ENCODE measurements around the gene GPC6.

The GPC6 gene

GRCh38 chr13:93386116-93386515, 159.5 kb downstream of the GPC6 start:
- DNase-seq: no peak

DNA sequence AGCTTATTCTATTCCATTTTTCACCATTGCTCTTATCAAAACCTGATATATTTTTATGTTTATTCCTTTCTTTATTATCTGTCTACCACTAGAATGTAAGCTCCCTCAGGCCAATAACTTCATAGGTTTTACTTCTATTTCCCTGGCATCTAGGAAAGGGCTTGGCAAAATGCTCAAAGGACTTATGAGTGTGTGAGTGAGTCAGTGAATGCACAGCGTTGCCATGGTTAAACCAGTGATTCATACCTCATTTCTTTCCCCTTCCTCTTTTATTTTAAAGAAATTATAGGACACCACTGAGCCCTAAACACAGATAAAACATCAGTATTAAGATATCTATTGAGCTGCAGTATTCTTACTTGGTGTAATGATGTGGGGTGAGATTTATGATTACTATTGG, 162.1 kb downstream of the GPC6 start:
- no peak for DNase-seq

DNA sequence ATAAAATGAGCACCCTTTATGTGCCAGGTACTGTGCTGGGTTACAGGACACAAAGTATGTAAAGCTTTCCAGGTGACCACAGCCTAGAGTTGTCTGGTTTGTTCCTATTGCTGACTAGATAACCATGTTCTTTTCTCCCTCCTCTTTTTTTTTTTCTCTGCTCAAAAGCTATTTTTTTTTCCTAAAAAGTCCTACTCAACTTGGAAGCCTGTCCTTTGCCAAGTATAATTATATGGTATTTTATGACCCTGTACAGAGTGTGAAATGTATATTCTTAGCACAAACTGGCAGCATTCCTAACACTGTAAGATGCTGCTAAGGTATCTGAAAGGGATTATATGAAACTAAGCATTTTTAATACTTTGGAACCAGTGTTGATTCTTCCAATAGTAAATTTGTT, 171.0 kb downstream of the GPC6 start:
- DNase-seq: no peak

- DNase-seq: no peak
These were observed 171.8 kb downstream of the GPC6 start for GRCh38 chr13:93398167-93399035.

DNA sequence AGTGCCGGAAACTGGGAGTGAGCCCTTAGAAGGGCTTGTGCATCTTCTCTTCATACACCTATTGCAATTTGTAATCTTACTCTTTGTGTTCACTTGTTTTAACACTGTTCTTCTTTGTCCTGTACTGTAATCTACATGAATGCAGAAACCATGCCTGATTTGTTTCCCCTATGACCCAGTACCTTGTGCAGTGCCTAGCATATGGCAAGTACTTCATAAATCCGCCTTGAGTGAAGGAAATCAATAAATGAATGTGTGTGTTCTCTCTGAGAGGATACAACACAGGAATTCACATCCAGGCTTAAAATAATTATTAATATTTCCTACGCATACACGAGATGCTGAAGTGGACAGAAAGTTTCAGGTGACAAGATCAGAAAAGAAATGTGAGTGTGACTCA, 172.6 kb downstream of the GPC6 start:
- no peak for DNase-seq

GRCh38 chr13:93406136-93406535, 179.5 kb downstream of the GPC6 start:
- DNase-seq: no peak

DNA sequence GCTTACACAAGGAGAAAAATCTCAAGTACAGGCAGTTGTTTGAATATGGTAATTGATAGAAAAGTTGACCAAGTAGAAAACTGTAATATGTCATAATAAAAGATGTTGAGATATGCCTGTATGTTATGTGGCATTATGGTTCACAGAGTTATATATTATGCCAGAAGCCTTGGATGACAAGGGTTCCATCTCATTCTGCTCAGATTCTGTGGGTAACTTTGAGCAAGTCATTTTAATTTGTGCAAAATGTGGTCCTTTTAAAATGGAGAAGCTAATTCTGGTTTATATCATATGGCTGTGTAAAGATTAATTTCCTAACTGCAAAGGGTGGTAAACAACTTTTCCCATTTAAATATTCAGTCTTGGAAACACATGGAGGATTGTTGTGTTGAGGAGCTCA, 180.9 kb downstream of the GPC6 start:
- DNase-seq: no peak

GRCh38 chr13:93409001-93409400, 182.4 kb downstream of the GPC6 start:
- no peak for DNase-seq

DNA sequence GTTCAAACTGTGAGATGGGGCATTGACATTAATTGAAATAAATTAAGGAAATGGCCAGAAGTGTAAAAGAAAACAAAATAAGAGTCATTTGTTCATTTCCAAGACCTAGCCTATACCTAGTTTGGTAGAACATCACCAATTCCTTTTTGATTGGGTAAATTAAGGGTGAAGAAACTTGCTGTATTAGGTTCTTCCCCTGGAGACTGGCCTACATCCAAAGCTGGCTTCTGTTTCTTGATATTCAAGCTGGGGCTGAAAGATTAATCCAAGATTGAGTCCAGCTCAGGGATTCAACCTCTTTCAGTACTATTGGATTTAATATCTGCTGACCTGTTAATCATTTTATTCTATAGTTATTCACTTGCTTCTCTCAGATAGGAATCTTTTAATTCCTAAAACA, 183.2 kb downstream of the GPC6 start:
- DNase-seq: no peak

DNA sequence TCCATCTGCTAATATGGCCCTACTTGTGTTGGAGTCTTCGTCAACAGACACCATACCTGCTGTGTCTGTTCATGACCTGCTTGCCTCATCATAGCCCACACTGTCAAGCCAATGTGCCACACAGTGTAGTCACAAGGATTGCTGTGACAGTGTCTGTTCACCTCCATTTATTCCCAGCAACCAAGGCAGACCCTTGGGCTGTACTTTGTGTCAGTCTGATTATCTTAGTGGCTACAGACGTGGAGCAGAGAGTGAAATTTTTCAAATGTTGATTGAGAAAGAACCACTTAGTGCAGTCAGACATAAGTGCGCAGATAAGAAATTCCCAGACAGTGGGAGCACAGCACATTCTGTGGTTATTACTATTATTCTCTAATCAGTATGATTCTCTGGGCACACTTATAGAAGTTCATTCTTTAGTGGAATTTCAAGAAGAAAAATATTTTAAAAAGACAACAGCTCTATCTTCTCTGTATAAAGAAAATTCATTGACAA, 184.6 kb downstream of the GPC6 start:
- DNase-seq: no peak

DNA sequence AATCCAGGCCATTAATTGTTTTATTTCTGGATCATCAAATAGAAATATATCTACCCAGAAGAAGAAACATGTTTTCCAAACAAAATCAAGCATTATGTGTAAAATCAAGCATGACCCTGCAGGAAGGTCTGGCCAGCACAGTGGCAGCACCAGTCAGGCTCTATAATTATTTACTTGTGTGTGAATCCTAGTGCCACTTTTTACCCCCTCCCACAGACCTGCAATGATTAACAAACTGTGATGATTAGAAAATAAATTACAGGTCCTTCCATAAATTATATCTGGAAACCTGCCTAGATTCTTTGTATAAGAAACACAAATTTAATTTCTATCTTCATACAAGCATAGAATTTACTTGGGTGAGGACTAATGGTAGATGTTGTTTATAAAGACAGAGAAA, 186.1 kb downstream of the GPC6 start:
- no peak for DNase-seq

DNA sequence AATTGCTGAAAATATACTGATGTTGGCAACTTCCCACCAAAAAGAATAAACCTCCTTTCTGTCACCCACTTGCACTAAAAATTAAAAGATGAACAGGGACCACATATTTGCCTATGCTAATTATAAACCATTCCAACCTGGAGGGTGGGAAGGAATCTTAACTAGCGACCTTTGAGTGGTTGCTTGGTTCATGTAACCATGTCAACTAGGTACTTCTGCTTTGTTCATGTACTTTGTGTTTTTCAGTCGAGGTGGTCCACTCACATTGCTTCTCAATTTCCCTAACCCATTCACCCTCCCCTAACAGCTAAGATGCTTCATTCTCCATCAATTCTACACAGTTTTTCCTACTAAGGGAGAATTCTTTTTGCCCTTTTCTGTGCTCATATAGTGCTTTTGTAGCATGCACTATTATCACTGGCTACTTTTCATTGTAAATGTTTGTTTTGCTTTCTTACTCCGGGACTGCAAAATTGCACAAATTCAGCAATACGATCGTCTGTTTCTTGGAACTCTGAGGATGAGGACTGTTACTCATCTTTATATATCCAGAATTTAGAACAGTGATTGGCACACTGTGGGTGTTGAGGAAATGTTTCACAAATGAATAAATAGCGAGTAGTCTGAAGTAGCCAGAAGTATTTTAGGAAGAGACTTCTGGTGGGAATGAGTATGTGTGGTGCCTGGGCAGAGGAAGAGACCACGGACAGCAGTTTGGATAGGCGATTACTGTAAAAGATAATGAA, 187.5 kb downstream of the GPC6 start:
- DNase-seq: no peak

- DNase-seq: no peak
These were observed 190.2 kb downstream of the GPC6 start for GRCh38 chr13:93416736-93417355.

DNA sequence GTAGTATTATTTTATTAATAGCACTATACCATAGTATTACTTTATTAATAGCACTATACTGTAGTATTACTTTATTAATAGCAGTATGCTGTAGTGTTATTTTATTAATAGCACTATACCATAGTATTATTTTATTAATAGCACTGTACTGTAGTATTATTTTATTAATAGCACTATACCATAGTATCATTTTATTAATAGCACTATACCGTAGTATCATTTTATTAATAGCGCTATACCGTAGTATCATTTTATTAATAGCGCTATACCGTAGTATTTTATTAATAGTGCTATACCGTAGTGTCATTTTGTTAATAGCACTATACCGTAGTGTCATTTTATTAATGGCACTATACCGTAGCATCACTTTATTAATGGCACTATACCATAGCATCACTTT, 191.8 kb downstream of the GPC6 start:
- DNase-seq: no peak

DNA sequence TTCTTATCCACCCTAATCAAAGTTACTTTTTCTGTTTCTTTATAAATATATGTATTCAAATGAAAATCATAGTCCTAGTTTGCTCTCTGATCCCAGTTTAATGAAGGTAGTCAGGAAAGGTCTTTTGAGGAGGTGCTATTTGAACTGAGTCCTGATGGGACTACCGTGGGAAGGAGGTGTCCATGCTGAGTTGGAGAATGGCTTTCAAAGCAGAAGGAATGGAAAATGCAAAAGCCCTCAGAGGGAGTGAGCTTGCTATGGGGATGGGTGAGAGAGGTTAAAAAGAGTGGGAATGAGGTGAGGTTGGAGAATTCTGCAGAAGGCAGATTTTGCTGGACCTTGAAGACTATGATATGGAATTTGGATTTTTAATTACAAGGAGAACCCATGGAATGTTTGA, 193.6 kb downstream of the GPC6 start:
- no peak for DNase-seq

- DNase-seq: no peak
These were observed 194.3 kb downstream of the GPC6 start for GRCh38 chr13:93420887-93421286.

GRCh38 chr13:93422980-93423543, 196.5 kb downstream of the GPC6 start:
- DNase-seq: no peak

- DNase-seq: no peak
These were observed 198.8 kb downstream of the GPC6 start for GRCh38 chr13:93425411-93425810.

DNA sequence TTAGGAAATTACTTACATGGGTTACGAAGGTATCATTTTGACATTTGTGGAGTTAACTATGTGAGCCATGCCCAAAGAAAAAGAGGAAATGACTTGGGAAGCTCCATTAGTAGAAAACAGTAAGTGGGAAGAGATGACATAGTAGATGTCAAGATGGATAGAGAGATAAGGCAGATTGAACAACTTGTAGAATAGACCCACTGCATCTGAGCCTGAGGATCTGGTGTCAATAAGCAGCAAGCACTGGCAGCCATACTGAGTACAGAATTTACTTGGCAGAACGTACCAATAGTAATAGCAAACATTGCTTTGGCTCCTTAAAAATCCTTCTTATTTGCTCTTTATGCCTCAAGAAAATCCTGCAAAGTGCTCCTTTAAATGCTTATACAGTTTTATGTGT, 203.8 kb downstream of the GPC6 start:
- no peak for DNase-seq

DNA sequence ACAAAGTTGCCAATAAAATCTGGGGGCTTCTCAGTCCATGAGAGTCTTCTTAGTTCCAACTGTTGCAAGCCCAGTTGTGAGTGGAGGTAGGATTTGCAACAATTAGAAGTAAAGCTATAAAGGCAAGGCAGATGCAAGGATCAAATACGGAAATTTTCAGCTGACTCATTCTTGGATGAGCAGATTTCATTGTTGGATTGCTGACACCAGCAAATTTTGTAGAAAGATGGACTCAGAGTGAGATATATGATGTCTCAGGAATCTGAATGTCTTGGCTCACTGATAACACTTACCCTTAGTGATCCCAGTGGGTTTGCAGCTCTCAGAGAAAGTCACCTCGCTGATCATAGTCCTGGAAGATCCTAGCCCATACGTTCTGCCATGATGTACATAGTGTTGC, 209.0 kb downstream of the GPC6 start:
- DNase-seq: no peak

DNA sequence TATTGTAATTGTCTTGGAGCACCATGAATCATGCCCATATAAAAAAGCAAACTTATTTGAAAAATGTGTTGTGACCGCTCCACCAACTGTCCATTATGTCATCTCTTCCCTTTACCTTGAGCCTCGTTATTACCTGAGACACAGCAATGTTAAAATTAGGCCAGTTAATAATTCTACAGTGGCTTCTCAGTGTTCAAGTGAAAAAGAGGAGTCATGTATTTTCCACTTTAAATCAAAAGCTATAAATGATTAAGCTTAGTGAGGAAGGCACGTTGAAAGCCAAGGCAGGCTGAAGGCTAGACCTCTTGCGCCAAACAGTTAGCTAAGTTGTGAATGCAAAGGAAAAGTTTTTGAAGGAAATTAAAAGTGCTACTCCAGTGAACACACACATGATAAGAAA, 210.5 kb downstream of the GPC6 start:
- no peak for DNase-seq

GRCh38 chr13:93446238-93446637, 219.6 kb downstream of the GPC6 start:
- DNase-seq: no peak

GRCh38 chr13:93450191-93450621, 223.6 kb downstream of the GPC6 start:
- no peak for DNase-seq

All from activated CD4-positive, alpha-beta T cell treated with anti-CD3 and anti-CD28 coated beads, Interleukin-2, amount 50 U/mL, for 48 hours (primary cell).